TTC549 (cell line): ENCODE measurements around the gene C12orf57.

Experiments used
- FAIRE-seq: peaks from 2 replicates; lab custom pipeline; 2012; peaks lifted over from hg19 to GRCh38; lab: Jason Lieb, UNC

Gene C12orf57

GRCh38 chr12:6919588-6919987, 24.2 kb upstream of the C12orf57 start:
- FAIRE-seq = no peak

- no peak for FAIRE-seq
These were observed 22.3 kb upstream of the C12orf57 start for GRCh38 chr12:6921539-6921938.

- FAIRE-seq = no peak
These were observed 21.6 kb upstream of the C12orf57 start for GRCh38 chr12:6921996-6922946.

- FAIRE-seq = no peak
These were observed 20.7 kb upstream of the C12orf57 start for GRCh38 chr12:6923003-6923732.

- no peak for FAIRE-seq
These were observed 20.0 kb upstream of the C12orf57 start for GRCh38 chr12:6923851-6924250.

GRCh38 chr12:6925239-6925539, 18.6 kb upstream of the C12orf57 start:
- no peak for FAIRE-seq

GRCh38 chr12:6925540-6926279, 18.1 kb upstream of the C12orf57 start:
- no peak for FAIRE-seq

GRCh38 chr12:6927379-6928021, 16.3 kb upstream of the C12orf57 start, which contains the start of gene ATN1:
Gene ATN1 (plus strand): TSS chr12:6927959. CDS start chr12:6934002, 6,043 bp downstream.
- FAIRE-seq = no peak

- FAIRE-seq = no peak
These were observed 15.7 kb upstream of the C12orf57 start for GRCh38 chr12:6928022-6928702.

GRCh38 chr12:6928703-6929407, 15.0 kb upstream of the C12orf57 start:
- FAIRE-seq = no peak

GRCh38 chr12:6929466-6930452, 14.1 kb upstream of the C12orf57 start:
- no peak for FAIRE-seq

GRCh38 chr12:6932766-6933165, 11.1 kb upstream of the C12orf57 start:
- no peak for FAIRE-seq

GRCh38 chr12:6934110-6934509, 9.7 kb upstream of the C12orf57 start:
- no peak for FAIRE-seq

GRCh38 chr12:6935371-6936193, 8.2 kb upstream of the C12orf57 start:
- FAIRE-seq = no peak

GRCh38 chr12:6936194-6936635, 7.6 kb upstream of the C12orf57 start:
- FAIRE-seq = no peak

- no peak for FAIRE-seq
These were observed 7.0 kb upstream of the C12orf57 start for GRCh38 chr12:6936636-6937480.

- peak; percentile 90 for FAIRE-seq
These were observed 6.1 kb upstream of the C12orf57 start for GRCh38 chr12:6937481-6938352.
